B cell (primary cell): ENCODE results near the gene TMEM147. TPM values are rescaled to one million over a fixed set of nuclear protein-coding genes. Genes with fewer than 3 reads are reported as not detected.

Experiments used
- ATAC-seq: fragments of 200-7000 bp; cut with Tn5 transposase; one replicate; pipeline ENCODE4 v1.10.0; 2021; ENCODE audit warnings: low read depth, mild to moderate bottlenecking, moderate number of reproducible peaks, moderate library complexity
- CTCF ChIA-PET: fragments of 350-600 bp; sonication (Branson Sonifier 250); formaldehyde crosslinking; loops from one replicate; lab custom pipeline; 2021; ENCODE audit warnings: antibody characterized with exemption, inconsistent platforms; lab: Charles Lee
- POLR2A ChIA-PET: fragments of 350-600 bp; sonication (Branson Sonifier 250); formaldehyde crosslinking; loops from one replicate; lab custom pipeline; 2021; ENCODE audit warnings: antibody characterized with exemption; lab: Charles Lee
- DNase-seq: peaks from one replicate; pipeline ENCODE4 v3.0.0; 2013
- H2AFZ ChIP-seq: 2 replicates; pipeline ENCODE4 v1.6.1; 2012; ENCODE audit warnings: mild to moderate bottlenecking, low read depth, low read length; ENCODE audit not compliant: insufficient read depth, poor library complexity, severe bottlenecking
- H3K27ac ChIP-seq, 2 donors: 1 replicate in 1 of 2; 2 replicates in 1 of 2; pipeline ENCODE4 v1.5.1; 2012 to 2013; ENCODE audit warnings: low read length in 2 of 2, mild to moderate bottlenecking in 2 of 2, moderate library complexity in 1 of 2
- H3K27me3 ChIP-seq, 4 experiments: fragments of 200-600 bp in 1 of 4; sonication (generic) in 1 of 4; replicated peaks in 1 of 4; 1 replicate in 2 of 4; 2 replicates in 2 of 4; pipeline versions ENCODE4 v1.6.1 to v1.7.0; 2013 to 2016; ENCODE audit warnings: low read length in 3 of 4, mild to moderate bottlenecking in 2 of 4, mixed read lengths in 1 of 4, moderate library complexity in 1 of 4; ENCODE audit not compliant: insufficient read depth in 4 of 4, control insufficient read depth in 3 of 4; ENCODE audit errors: control extremely low read depth in 1 of 4
- H3K36me3 ChIP-seq, 2 experiments: replicated peaks in 1 of 2; 1 replicate in 1 of 2; 2 replicates in 1 of 2; pipeline versions ENCODE4 v1.6.1 to v1.7.1; 2013; ENCODE audit warnings: low read length in 1 of 2; ENCODE audit not compliant: insufficient read depth in 2 of 2, control insufficient read depth in 1 of 2; ENCODE audit errors: control extremely low read depth in 1 of 2, extremely low read depth in 1 of 2
- H3K4me1 ChIP-seq, 2 donors: fragments of 200-600 bp in 1 of 2; sonication (generic) in 1 of 2; 1 replicate in 1 of 2; 2 replicates in 1 of 2; pipeline versions ENCODE4 v1.5.1 to v1.6.1; 2013 to 2017; ENCODE audit warnings: low read length in 2 of 2; ENCODE audit not compliant: control insufficient read depth in 2 of 2, insufficient read depth in 2 of 2
- H3K4me2 ChIP-seq: replicated peaks from 2 replicates; pipeline ENCODE3; 2012; ENCODE audit warnings: mild to moderate bottlenecking, low read depth, low read length; ENCODE audit not compliant: poor library complexity, severe bottlenecking
- H3K4me3 ChIP-seq, 5 experiments: fragments of 200-600 bp in 1 of 5; sonication (generic) in 1 of 5; 1 replicate in 3 of 5; 2 replicates in 2 of 5; pipeline versions ENCODE4 v1.5.1 to v1.7.0; 2011 to 2016; ENCODE audit warnings: low read length in 4 of 5, mild to moderate bottlenecking in 4 of 5, low read depth in 2 of 5, control low read depth in 1 of 5, moderate library complexity in 1 of 5; ENCODE audit not compliant: insufficient read depth in 1 of 5; ENCODE audit errors: control extremely low read depth in 1 of 5, extremely low read depth in 1 of 5
- H3K79me2 ChIP-seq: fragments of 200-600 bp; sonication (generic); one replicate; pipeline ENCODE4 v1.6.0; 2016; ENCODE audit warnings: low read length; ENCODE audit not compliant: control insufficient read depth, insufficient read depth
- H3K9ac ChIP-seq: fragments of 200-600 bp; sonication (generic); 2 replicates; pipeline ENCODE4 v1.6.1; 2017; ENCODE audit warnings: mild to moderate bottlenecking, low read length, moderate library complexity
- H3K9me3 ChIP-seq, 3 donors: one replicate each; pipeline versions ENCODE4 v1.6.1 to v1.7.1; 2013; ENCODE audit warnings: low read length in 2 of 3; ENCODE audit not compliant: control insufficient read depth in 2 of 3, insufficient read depth in 1 of 3; ENCODE audit errors: control extremely low read depth in 1 of 3
- H4K20me1 ChIP-seq: 2 replicates; pipeline ENCODE4 v1.6.0; 2012; ENCODE audit warnings: mild to moderate bottlenecking, low read length; ENCODE audit not compliant: insufficient read depth, control insufficient read depth, poor library complexity, severe bottlenecking
- H3K27ac Mint-ChIP-seq: one replicate; pipeline ENCODE4 v1.8.0; 2021; ENCODE audit warnings: mixed read lengths
- H3K27me3 Mint-ChIP-seq: one replicate; pipeline ENCODE4 v1.8.0; 2021; ENCODE audit warnings: mixed read lengths
- H3K4me1 Mint-ChIP-seq: one replicate; pipeline ENCODE4 v1.8.0; 2021; ENCODE audit warnings: mixed read lengths
- H3K4me3 Mint-ChIP-seq: one replicate; pipeline ENCODE4 v1.8.0; 2021; ENCODE audit warnings: mixed read lengths
- H3K9me3 Mint-ChIP-seq: one replicate; pipeline ENCODE4 v1.8.0; 2022; ENCODE audit warnings: mixed read lengths; ENCODE audit not compliant: insufficient read depth
- CTCF ChIP-seq: fragments of 200-600 bp; IDR thresholded peaks from one replicate; pipeline ENCODE4 v1.8.0; 2022; ENCODE audit warnings: antibody characterized with exemption, mild to moderate bottlenecking
- EZH2 ChIP-seq: IDR thresholded peaks from 2 replicates; pipeline ENCODE4 v1.6.1; 2012; ENCODE audit warnings: borderline replicate concordance, low read depth, mild to moderate bottlenecking, moderate library complexity, low read length; ENCODE audit not compliant: insufficient read depth, poor library complexity, severe bottlenecking
- WGBS: methylation state at CpG from one replicate; pipeline ENCODE4 v1.1.5; 2013; ENCODE audit warnings: missing lambda C conversion rate; ENCODE audit not compliant: insufficient coverage; 5-methylcytosine and 5-hydroxymethylcytosine counted together
- intact Hi-C: fragments of 100-400 bp; cut with micrococcal nuclease; formaldehyde crosslinking; loops from one replicate; pipeline ENCODE4 v1.10.0; 2022
- polyA plus RNA-seq: library from polyadenylated mRNA; depleted of rRNA; stranded (reverse); fragments of >200 nt; gene quantifications from 2 replicates; pipeline ENCODE4 v1.2.3, GENCODE V29; 2012
- total RNA-seq, 2 donors: library from RNA; stranded (reverse); fragments of 120-200 nt in 1 of 2; gene quantifications; 1 replicate in 1 of 2; 2 replicates in 1 of 2; pipeline versions ENCODE4 v1.2.3 to v1.2.4, GENCODE V29; 2013 to 2022

The TMEM147 gene
- total and polyA plus RNA-seq, 2 donors (not counting 1 experiment from before 2014, with no cell fraction given): 39.8 to 68.9 TPM

GRCh38 chr19:35534803-35535480 lies 10.5 kb upstream of the TMEM147 start:
- ATAC-seq (no peak), DNase-seq (no peak)
- Histone ChIP-seq H3K9ac (no peak overlapping the region), H3K36me3 (peaks cover 0 to 1% of the 10 kb centered on the region in 2 experiments), H3K4me3 (no peak overlapping the region), H3K4me1 (peaks cover 10 to 19% of the 10 kb centered on the region in 2 donors), H4K20me1 (no peaks in the 10 kb centered on the region), H3K79me2 (no peaks in the 10 kb centered on the region), H3K27me3 (peaks cover 0 to 18% (median 1%) of the 10 kb centered on the region in 4 experiments), H3K27ac (no peak overlapping the region), H3K9me3 (peaks cover 0 to 2% (median 0%) of the 10 kb centered on the region in 3 donors), H2AFZ (no peak overlapping the region), H3K4me2 (no peak overlapping the region)
- H3K4me1 Mint-ChIP-seq: peaks cover 20% of the 10 kb centered on the region
- H3K9me3 Mint-ChIP-seq: no peaks in the 10 kb centered on the region
- 90% methylated on average over 7 of the region's 10 CpGs for WGBS
- no peak overlapping the region for H3K4me3 Mint-ChIP-seq
- peaks cover 24% of the 10 kb centered on the region for H3K27me3 Mint-ChIP-seq
- ChIA-PET CTCF (interaction anchor here (0.7 kb wide), 2 partner anchors 14 to 15 kb away, joined by 3 read pairs; no protein-coding TSS in a partner anchor), POLR2A (interaction anchor here (0.5 kb wide), 1 partner anchor 16 kb away, joined by 3 read pairs; no protein-coding TSS in a partner anchor)
- TF ChIP-seq CTCF (no peak), EZH2 (no peak)
- no peak overlapping the region for H3K27ac Mint-ChIP-seq
- intact Hi-C loops: no loop called here

GRCh38 chr19:35539314-35539713 lies 6.1 kb upstream of the TMEM147 start:
- H3K9ac ChIP-seq: no peak overlapping the region
- H3K9me3 ChIP-seq: peaks cover 0 to under 1% (median 0%) of the 10 kb centered on the region in 3 donors
- no peak for DNase-seq
- Mint-ChIP-seq H3K27me3 (peaks cover 3% of the 10 kb centered on the region), H3K27ac (no peak overlapping the region), H3K4me1 (peaks cover 21% of the 10 kb centered on the region), H3K4me3 (no peak overlapping the region), H3K9me3 (no peaks in the 10 kb centered on the region)
- no peak overlapping the region for H2AFZ ChIP-seq
- no peak overlapping the region for H3K4me2 ChIP-seq
- ChIA-PET CTCF (no interaction called here), POLR2A (interaction anchor here (0.6 kb wide), 1 partner anchor 301 kb away, joined by 3 read pairs; no protein-coding TSS in a partner anchor)
- peaks cover 0 to 1% (median under 1%) of the 10 kb centered on the region in 4 experiments for H3K27me3 ChIP-seq
- no peaks in the 10 kb centered on the region for H3K79me2 ChIP-seq
- no peaks in the 10 kb centered on the region for H4K20me1 ChIP-seq
- no peak overlapping the region for H3K4me3 ChIP-seq
- TF ChIP-seq EZH2 (no peak), CTCF (no peak)
- H3K36me3 ChIP-seq: peaks cover 0 to 3% of the 10 kb centered on the region in 2 experiments
- ATAC-seq: no peak
- H3K27ac ChIP-seq: no peak overlapping the region
- H3K4me1 ChIP-seq: peaks cover under 1 to 16% of the 10 kb centered on the region in 2 donors
- no CpG with 5 or more reads among the region's 6 CpGs for WGBS
- intact Hi-C loops: no loop called here
